Cardiac muscle cell (in vitro differentiated cells and primary cell): ENCODE results near the gene KAZN. TPM values are rescaled to one million over a fixed set of nuclear protein-coding genes. Genes with fewer than 3 reads are reported as not detected.
A peak's percentile ranks its signal among the peaks of the same experiment; 100 is the strongest.

Experiments used
- DNase-seq, 2 donors: peaks; one replicate each; pipeline versions ENCODE4 v3.0.0 to v3.0.0-alpha.2; 2010 to 2017; ENCODE audit warnings: low read depth in 1 of 2, low spot score in 1 of 2
- H3K27ac ChIP-seq: fragments of 200-600 bp; sonication (generic); 2 replicates; pipeline ENCODE4 v1.5.1; 2016
- H3K27me3 ChIP-seq: fragments of 200-600 bp; sonication (generic); 2 replicates; pipeline ENCODE4 v1.6.0; 2016; ENCODE audit warnings: control low read depth
- H3K36me3 ChIP-seq: fragments of 200-600 bp; sonication (generic); 2 replicates; pipeline ENCODE4 v1.5.1; 2016; ENCODE audit warnings: control low read depth
- H3K4me1 ChIP-seq: fragments of 200-600 bp; sonication (generic); 2 replicates; pipeline ENCODE4 v1.8.1; 2017; ENCODE audit warnings: low read depth, mild to moderate bottlenecking, mixed run types
- H3K4me3 ChIP-seq: fragments of 200-600 bp; sonication (generic); 2 replicates; pipeline ENCODE4 v1.5.1; 2016; ENCODE audit warnings: mild to moderate bottlenecking
- H3K9me3 ChIP-seq: fragments of 200-600 bp; sonication (generic); 2 replicates; pipeline ENCODE4 v1.5.1; 2017; ENCODE audit warnings: low read depth, mild to moderate bottlenecking, control low read depth
- CTCF ChIP-seq: IDR thresholded peaks from 2 replicates; pipeline ENCODE4 v1.5.1; 2012; ENCODE audit warnings: low read depth, mild to moderate bottlenecking, low read length
- polyA plus RNA-seq: library from polyadenylated mRNA; unstranded; fragments of >200 nt; fragmentation: Nextera tagmentation; extraction: Ambion mirVana; gene quantifications from 2 replicates; pipeline ENCODE4 v1.2.1, GENCODE V29; 2016
- total RNA-seq: library from RNA; depleted of rRNA; stranded (reverse); fragments of >200 nt; gene quantifications from 2 replicates; pipeline ENCODE4 v1.2.3, GENCODE V29; 2016

The KAZN gene
- total and polyA plus RNA-seq, 2 experiments from 2014 or later, result 17.5 to 26.9 TPM

GRCh38 chr1:14855801-14856200 lies 257.3 kb downstream of the KAZN start:
- Histone ChIP-seq H3K36me3 (no peaks in the 10 kb centered on the region), H3K4me3 (no peak overlapping the region), H3K27me3 (no peaks in the 10 kb centered on the region), H3K4me1 (no peaks in the 10 kb centered on the region), H3K9me3 (no peaks in the 10 kb centered on the region), H3K27ac (no peak overlapping the region)
- DNase-seq, result no peak
- TF ChIP-seq CTCF, result no peak

GRCh38 chr1:14857436-14858195 lies 259.1 kb downstream of the KAZN start:
- no peak overlapping the region for H3K4me3 ChIP-seq
- H3K27me3 ChIP-seq, result no peaks in the 10 kb centered on the region
- TF ChIP-seq CTCF, result no peak
- no peak for DNase-seq
- H3K36me3 ChIP-seq, result no peaks in the 10 kb centered on the region
- H3K9me3 ChIP-seq, result no peaks in the 10 kb centered on the region
- H3K4me1 ChIP-seq, result no peaks in the 10 kb centered on the region
- H3K27ac ChIP-seq, result no peak overlapping the region

DNA sequence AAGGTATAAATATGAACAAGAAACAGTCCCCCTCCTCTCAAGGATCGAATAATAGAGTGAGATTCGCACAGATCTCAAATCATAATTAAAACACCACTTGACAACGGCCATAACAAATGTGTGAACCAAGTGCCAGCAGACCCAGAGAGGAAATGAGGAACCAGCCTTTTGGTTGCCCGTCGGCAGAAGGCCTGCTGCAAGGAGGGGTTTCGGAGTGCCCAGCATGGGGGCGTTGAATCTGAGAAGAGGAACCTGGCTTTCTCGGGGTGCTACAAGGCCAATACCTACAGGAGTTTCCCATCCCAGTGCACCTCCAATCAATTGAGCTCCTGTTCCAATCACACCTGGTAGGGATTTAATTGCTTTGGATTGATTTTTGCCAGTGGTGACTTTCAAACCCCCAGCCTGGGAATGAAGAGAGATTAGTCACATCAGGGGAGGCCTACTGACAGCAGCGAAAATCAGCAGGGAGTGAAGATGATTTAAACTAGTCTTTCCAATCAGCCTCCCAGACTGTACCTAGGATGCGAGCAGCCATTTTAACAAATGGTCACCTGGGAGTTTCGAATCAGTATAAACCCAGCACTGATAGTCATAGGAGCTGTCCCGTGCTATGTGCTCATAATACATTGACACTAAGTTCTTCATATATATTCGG lies 263.8 kb downstream of the KAZN start:
- Histone ChIP-seq H3K36me3 (no peaks in the 10 kb centered on the region), H3K9me3 (no peaks in the 10 kb centered on the region), H3K4me3 (no peak overlapping the region), H3K27ac (no peak overlapping the region), H3K27me3 (no peaks in the 10 kb centered on the region), H3K4me1 (no peaks in the 10 kb centered on the region)
- DNase-seq, result no peak
- no peak for TF ChIP-seq CTCF

GRCh38 chr1:14865106-14865505 lies 266.6 kb downstream of the KAZN start:
- no peak for TF ChIP-seq CTCF
- no peaks in the 10 kb centered on the region for H3K9me3 ChIP-seq
- no peak for DNase-seq
- H3K36me3 ChIP-seq, result no peaks in the 10 kb centered on the region
- no peak overlapping the region for H3K27ac ChIP-seq
- H3K4me3 ChIP-seq, result no peak overlapping the region
- H3K4me1 ChIP-seq, result no peaks in the 10 kb centered on the region
- no peaks in the 10 kb centered on the region for H3K27me3 ChIP-seq

GRCh38 chr1:14866911-14867612 lies 268.6 kb downstream of the KAZN start:
- no peak overlapping the region for H3K27ac ChIP-seq
- peak in 1 of 2 donors; percentile 30 for DNase-seq

More at GRCh38 chr1:14866911-14867612, 268.6 kb downstream of the KAZN start:
- no peaks in the 10 kb centered on the region for H3K4me1 ChIP-seq
- H3K9me3 ChIP-seq, result no peaks in the 10 kb centered on the region
- no peaks in the 10 kb centered on the region for H3K27me3 ChIP-seq
- H3K36me3 ChIP-seq, result no peaks in the 10 kb centered on the region
- TF ChIP-seq CTCF, result no peak
- no peak overlapping the region for H3K4me3 ChIP-seq
